Measurements from ENCODE around the gene CMA1.
"Not testable (repeated sequence)": the region's sequence is repeated elsewhere in the genome, so short reads cannot be mapped to it uniquely, and the experiment has no call there.

The CMA1 gene

GRCh38 chr14:24508155-24508840, at the start of gene CMA1:
Gene CMA1 (minus strand): TSS chr14:24508265. CDS start chr14:24508235, 30 bp downstream.
- no peak for DNase-seq

- no peak for DNase-seq
Observed at GRCh38 chr14:24556756-24557155, 48.7 kb upstream of the CMA1 start.

- not testable (repeated sequence) for DNase-seq
Observed at GRCh38 chr14:24549064-24549463, 41.0 kb upstream of the CMA1 start.

GRCh38 chr14:24542346-24542936, 34.4 kb upstream of the CMA1 start:
- no peak for DNase-seq

GRCh38 chr14:24535737-24536136, 27.7 kb upstream of the CMA1 start:
- DNase-seq = no peak

- no peak for DNase-seq
Observed at GRCh38 chr14:24534286-24534685, 26.2 kb upstream of the CMA1 start.

GRCh38 chr14:24525877-24526620, 18.0 kb upstream of the CMA1 start:
- not testable (repeated sequence) for DNase-seq

- no peak for DNase-seq
Observed at GRCh38 chr14:24518851-24519250, 10.8 kb upstream of the CMA1 start.

- no peak for DNase-seq
Observed at GRCh38 chr14:24514209-24514608, 6.1 kb upstream of the CMA1 start.

GRCh38 chr14:24513009-24513408, 4.9 kb upstream of the CMA1 start:
- DNase-seq = no peak

- DNase-seq = no peak
Observed at GRCh38 chr14:24506443-24506842, 1.6 kb downstream of the CMA1 start.

GRCh38 chr14:24504425-24504950, 3.6 kb downstream of the CMA1 start:
- DNase-seq = no peak

- not testable (repeated sequence) for DNase-seq
Observed at GRCh38 chr14:24491586-24492408, 16.3 kb downstream of the CMA1 start.

GRCh38 chr14:24483604-24484252, 24.3 kb downstream of the CMA1 start:
- DNase-seq = peak; percentile 38

- DNase-seq = peak; percentile 27
Observed at GRCh38 chr14:24482699-24483303, 25.3 kb downstream of the CMA1 start.

GRCh38 chr14:24481622-24482324, 26.3 kb downstream of the CMA1 start:
- peak; percentile 5 for DNase-seq

- DNase-seq = not testable (repeated sequence)
Observed at GRCh38 chr14:24479999-24480398, 28.1 kb downstream of the CMA1 start.

- no peak for DNase-seq
Observed at GRCh38 chr14:24475261-24475660, 32.8 kb downstream of the CMA1 start.

- DNase-seq = no peak
Observed at GRCh38 chr14:24473211-24473610, 34.9 kb downstream of the CMA1 start.

- not testable (repeated sequence) for DNase-seq
Observed at GRCh38 chr14:24470450-24470849, 37.6 kb downstream of the CMA1 start.

- DNase-seq = no peak
Observed at GRCh38 chr14:24465805-24466204, 42.3 kb downstream of the CMA1 start.

Data from fibroblast of upper back skin (primary cell).